Superior temporal gyrus (tissue), 1 donor: ENCODE measurements around the gene CA10.

Experiments
- DNase-seq: peaks from one replicate; pipeline ENCODE4 v3.0.0-alpha.2; 2016; ENCODE audit errors: extremely low spot score

Gene CA10

DNA sequence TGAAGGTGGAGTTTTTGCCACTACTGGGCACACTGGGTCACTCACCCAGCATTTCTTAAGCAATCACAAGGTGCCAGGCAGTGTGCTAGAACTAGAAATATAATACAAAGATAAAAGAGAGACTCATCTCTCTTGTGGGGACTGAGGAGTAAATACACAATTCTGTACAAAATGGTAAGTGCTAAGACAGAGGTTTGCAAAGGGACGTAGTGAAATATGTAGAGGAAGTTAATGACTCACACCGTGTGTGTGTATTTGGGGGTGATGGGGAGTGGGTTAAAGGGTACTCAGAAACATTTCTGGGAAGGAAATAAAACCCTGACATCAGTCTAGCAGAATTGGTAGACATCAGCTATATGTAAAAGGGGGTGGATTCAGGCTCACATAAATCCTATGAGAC lies 389.3 kb downstream of the CA10 start:
- DNase-seq = no peak

GRCh38 chr17:51768706-51769105 lies 389.8 kb downstream of the CA10 start:
- DNase-seq = peak; percentile 30

- no peak for DNase-seq
Observed at GRCh38 chr17:51767287-51767686, 391.2 kb downstream of the CA10 start.

DNA sequence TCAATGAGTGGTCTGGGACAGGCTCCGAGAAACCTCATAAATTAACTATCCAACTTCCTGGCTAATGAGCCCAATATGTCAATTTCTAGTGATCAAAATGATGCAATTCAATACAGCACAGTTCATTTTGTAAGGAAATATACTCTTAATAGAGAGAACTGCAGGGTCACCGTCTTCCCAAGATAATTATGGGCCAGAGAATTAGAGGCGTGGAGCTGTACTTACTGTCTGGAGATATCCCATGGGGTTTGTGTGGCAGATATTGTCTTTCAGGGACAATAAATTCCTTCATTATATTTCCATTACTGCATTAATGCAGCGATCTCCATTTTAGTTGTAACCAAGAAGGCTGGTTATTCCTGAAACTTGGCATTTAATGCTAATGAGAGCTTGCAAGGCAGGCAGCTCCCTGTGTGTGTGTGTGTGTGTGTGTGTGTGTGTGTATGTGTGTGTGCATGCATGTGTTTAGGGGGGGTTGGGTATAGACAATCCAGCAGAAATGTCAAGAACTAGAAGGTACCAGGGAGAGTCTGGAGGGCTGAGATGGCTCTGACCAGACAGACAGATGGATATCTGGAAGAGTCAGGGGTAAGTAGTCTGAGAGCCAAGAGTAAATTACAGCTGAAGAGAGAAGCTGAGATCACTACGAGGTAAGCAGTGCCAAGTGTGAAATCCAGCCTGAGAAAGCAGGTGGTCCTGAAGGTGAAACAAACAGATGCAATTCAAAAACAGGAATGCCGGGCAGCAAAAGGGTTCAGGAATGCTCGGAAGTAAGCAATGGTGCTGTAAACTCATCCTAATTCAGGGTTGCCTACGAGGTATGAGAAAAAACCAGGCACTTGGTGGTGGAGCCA lies 393.0 kb downstream of the CA10 start:
- no peak for DNase-seq

GRCh38 chr17:51764387-51764971 lies 394.0 kb downstream of the CA10 start:
- DNase-seq = peak; percentile 84

- no peak for DNase-seq
Observed at GRCh38 chr17:51763058-51763457, 395.5 kb downstream of the CA10 start.

DNA sequence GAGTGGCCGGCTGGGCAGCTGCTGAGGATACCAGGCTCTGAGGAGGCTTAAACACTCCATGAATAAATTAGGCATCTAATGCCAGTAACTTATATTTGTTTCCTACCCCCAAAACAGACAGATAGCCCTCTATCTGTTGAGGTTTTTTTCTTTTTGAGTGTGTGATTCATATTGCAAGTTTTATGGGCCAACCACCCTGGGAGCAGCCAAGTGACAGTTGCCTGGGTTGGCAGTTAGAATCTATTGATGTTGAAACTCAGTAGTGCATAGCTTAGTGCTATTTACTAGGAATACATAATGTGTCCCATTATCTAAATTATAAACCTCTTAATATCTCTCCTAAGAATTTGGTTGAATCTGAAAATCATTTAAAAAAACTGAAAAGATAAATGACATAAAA lies 397.4 kb downstream of the CA10 start:
- DNase-seq = no peak

DNA sequence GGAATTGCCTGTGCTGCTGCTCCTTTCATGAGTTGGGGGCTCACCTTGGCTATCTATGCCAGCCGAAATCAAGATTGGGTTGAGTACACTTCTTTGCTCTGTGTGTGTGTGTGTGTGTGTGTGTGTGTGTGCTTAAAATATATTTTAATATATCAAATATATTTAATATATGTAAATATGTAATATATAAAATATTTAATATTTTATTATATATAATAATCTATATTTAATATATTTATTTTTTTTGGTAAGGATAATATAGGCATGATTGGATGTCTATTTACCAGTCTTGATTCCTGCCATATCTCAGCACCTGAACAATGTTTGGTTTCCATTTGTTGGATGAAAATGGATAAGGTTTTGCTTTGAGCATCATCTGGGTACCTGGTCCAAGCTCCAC lies 399.3 kb downstream of the CA10 start:
- DNase-seq = no peak

GRCh38 chr17:51751072-51751471 lies 407.4 kb downstream of the CA10 start:
- no peak for DNase-seq

GRCh38 chr17:51748749-51749604 lies 409.5 kb downstream of the CA10 start:
- no peak for DNase-seq

DNA sequence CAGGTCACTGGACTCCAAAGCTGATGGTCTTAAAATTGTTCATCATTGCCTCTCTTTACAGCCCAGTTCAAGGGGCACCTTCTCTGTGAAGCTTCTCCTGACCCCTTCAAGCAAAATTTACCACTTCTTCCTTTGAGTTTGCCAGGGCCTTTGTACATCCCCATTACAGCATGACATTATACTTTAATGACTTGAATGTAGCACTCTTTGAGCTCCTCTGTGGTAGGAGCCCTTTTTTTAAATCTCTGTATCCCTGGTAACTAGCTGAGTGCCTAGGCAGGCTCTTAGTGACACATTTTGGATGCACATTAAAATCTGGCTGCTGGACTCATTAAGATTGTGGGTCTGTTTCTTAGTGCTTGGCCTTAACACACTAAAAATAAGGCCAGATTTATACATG lies 412.1 kb downstream of the CA10 start:
- DNase-seq = no peak

DNA sequence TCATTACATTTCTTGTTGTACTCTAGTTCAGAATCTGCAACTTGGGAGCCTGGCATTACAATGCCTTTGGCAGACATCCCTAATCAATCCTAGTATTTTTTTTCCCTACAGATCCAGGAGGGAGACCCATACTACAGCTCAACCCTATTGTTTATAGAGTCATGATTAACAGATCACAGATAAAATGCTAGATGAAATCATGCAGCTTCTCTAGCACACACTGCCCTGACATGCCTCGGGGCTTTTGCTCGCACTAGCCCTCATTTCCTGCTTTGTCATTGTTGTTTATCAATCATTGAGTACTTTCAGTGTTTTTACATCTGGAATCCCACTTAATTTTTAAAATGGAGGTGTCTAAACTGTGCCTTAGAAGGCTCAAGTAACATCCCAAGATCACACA lies 412.5 kb downstream of the CA10 start:
- no peak for DNase-seq

DNA sequence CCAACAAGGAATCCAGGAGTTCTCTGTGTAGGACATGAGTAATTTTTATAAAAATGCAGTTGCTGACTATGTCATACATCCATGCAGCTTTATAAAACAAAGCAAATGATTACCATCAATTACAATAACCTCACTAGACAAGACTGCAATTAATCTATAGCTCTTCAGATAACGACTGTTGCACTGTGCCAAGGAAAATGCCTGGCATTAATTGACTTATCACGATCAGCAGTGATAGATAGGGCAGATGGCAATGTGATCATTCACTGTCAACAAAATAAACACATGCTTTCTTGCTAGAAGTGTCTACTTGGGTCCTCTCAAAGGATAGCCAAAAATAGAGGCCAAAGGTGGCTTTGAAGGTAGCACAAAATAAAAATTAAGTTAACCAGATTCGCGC lies 415.0 kb downstream of the CA10 start:
- no peak for DNase-seq

GRCh38 chr17:51742571-51742970 lies 415.9 kb downstream of the CA10 start:
- DNase-seq = no peak

DNA sequence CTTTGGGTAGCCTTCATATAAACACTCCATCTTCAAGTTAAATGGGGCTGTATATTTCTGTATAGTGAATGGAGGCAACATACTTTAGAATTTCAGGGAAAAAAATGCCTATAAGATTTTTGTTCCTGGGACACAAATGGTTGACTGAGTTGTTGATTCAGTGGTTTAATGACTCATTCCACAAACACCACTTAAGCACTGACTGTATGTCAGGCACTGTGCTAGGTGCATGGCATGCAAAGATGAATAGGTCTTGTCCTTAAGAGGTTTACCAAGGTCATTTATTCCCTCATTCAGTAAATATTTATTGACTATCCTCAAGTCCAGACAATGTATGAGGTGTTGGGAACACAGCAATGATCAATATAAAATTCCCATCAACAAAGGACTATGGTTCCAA lies 417.1 kb downstream of the CA10 start:
- DNase-seq = no peak

GRCh38 chr17:51740531-51740930 lies 418.0 kb downstream of the CA10 start:
- DNase-seq = no peak

DNA sequence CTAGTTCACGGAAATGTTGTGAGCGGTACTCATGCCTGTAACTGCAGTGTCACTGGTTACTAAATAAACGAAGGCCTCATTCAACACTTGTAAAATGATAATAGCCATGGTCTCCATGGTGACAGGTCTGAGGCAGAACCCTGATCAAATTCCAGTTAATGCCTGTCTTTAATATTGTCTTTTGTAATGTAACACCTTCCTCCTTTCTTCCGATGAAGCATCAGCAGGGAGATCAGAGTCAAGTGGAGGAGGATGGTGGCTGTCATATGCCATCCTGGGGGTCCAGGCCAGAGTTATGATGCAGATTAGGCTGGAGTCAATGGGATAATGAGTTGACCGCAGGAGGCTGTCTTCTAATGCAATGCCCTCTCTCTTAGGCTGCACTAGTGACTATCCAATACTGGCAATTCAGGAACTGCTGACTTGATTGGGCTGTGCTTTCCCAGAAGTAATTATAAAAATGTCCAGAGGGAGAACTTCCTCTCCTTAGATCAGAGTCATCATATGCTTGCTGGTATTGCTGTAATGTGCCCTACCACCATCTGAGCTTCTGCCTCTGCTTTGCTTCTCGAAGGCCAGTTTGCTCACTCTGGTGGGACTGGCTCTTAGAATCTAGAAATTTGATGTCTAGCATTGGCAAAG lies 419.1 kb downstream of the CA10 start:
- DNase-seq = no peak

DNA sequence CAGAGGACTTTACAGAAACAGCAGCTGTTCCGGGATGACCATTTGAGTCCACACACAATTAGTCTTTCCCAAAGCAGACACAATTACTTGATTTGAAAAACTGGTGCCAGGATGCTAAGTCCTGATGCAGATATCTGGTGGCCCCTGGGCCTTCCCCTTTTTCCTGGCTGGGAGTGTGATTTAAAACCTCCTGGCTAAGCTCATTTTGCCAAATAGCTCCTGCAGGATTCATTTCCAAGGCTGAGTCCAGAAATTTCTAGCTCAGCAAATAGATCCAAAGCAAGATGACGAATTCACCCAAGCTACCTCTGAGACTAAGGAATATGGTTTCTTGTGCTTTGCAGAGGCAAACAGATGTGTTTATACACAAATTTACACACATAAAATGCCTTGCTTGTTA lies 422.2 kb downstream of the CA10 start:
- DNase-seq = no peak

GRCh38 chr17:51734976-51735375 lies 423.5 kb downstream of the CA10 start:
- no peak for DNase-seq

- no peak for DNase-seq
Observed at GRCh38 chr17:51734462-51734861, 424.1 kb downstream of the CA10 start.

DNA sequence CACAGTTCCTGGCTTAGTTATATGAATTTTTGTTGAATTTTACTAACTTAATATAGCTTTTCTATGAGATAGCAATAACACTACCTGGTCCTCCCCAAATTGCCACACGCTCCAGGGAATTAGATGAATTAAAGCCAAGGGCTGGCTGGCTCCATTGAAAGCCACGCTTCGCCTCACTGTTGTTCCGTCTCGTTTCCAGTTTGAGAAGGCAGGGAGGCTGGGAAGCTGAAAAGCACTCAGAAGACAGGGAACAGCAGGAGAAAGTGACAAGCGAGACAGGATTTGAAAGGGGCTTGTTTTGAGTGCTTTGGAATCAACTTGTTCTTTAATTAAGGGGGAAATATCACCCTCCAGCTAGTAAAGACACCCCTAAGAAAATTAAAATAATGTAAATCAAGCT lies 425.3 kb downstream of the CA10 start:
- DNase-seq = no peak
